Right ventricle myocardium inferior (tissue), 1 donor: ENCODE measurements around the gene TMEM100. TPM values are rescaled to one million over a fixed set of nuclear protein-coding genes. Genes with fewer than 3 reads are reported as not detected.
A peak's percentile ranks its signal among the peaks of the same experiment; 100 is the strongest.

Experiments used
- ATAC-seq: fragments of 200-7000 bp; cut with Tn5 transposase; one replicate; pipeline ENCODE4 v1.9.1; 2020; ENCODE audit warnings: mild to moderate bottlenecking, moderate library complexity
- DNase-seq: peaks from one replicate; pipeline ENCODE4 v3.0.0; 2021; ENCODE audit errors: missing footprints
- intact Hi-C: fragments of 100-400 bp; cut with DNase I; formaldehyde crosslinking; loops from one replicate; pipeline ENCODE4 v1.11.0; 2022
- total RNA-seq: library from RNA; stranded (reverse); fragmentation: NEBNext Ultra II Directional; extraction: Animal tissue kit (Norgen Biotek cat#: 25700); gene quantifications from one replicate; pipeline ENCODE4 v1.2.1, GENCODE V29; 2021
- donor health status: DM: no; HTN: yes; CAD: no; lungs with severe emphysema.

The TMEM100 gene
- total RNA-seq, 1 donor from 2014 or later = 17.0 TPM

DNA sequence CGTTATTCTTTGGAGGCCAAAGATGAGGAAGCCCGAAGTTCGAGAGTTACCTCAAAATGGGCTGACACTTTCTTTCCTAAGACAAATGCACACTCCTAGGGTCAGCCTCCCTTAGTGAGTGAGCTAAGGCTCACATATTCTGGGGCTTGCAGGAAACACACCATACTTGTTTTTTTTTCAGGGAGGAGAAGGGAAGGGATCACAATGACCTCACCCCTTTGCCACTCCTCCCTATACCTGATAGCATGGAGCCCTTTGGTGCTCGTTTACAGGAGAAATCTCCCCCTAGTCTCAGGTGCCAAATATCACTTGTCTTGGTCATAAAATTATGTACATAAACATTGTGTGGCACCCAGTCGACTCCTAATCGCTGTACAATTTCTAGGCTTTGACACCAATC, 4.6 kb upstream of the TMEM100 start:
- ATAC-seq (no peak), DNase-seq (no peak)
- intact Hi-C loops = loop anchor here (5.0 kb wide), 1 partner anchor 85 kb away; no protein-coding TSS in a partner anchor

DNA sequence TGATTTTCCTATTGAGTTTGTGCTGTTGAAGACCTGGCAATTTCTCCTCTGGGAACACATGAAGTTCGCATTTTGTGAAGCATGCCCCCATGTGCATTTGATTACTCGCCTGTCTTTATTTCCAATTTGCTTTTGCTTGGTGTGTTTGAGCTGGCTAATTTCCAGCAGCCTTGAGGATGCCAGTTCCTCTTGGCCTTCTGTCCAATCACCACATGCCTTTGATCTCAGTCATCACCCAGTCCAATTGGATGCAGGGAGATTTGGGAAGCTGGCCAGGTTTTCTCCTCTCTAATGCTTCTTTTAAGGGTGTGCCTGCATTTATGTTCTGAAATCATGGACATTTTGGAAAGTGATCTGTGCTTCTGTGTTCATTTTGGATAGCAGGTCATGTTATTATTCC, 3.8 kb upstream of the TMEM100 start:
- DNase-seq = no peak
- no peak for ATAC-seq

DNA sequence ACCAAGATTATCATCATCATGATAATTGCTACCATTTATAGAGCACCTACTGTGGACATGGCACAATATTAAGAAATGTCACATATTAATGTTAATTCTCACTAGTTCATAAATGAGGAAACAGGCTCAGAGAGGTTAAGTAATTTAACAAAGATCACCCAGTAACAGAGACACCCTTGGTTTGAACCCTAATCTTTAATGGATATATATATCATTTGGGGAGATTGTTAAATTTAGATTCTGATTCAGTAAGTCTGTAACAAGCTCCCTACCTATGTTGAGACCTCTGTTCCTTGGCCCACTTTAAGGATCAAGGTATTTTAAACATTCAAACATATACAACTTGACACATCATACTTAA, 804 bp upstream of the TMEM100 start:
- intact Hi-C loops = no loop called here
- ATAC-seq = no peak
- no peak for DNase-seq

More for the DNA sequence above, 3.8 kb upstream of the TMEM100 start:
- intact Hi-C loops = loop anchor here (5.0 kb wide), 1 partner anchor 86 kb away; no protein-coding TSS in a partner anchor

DNA sequence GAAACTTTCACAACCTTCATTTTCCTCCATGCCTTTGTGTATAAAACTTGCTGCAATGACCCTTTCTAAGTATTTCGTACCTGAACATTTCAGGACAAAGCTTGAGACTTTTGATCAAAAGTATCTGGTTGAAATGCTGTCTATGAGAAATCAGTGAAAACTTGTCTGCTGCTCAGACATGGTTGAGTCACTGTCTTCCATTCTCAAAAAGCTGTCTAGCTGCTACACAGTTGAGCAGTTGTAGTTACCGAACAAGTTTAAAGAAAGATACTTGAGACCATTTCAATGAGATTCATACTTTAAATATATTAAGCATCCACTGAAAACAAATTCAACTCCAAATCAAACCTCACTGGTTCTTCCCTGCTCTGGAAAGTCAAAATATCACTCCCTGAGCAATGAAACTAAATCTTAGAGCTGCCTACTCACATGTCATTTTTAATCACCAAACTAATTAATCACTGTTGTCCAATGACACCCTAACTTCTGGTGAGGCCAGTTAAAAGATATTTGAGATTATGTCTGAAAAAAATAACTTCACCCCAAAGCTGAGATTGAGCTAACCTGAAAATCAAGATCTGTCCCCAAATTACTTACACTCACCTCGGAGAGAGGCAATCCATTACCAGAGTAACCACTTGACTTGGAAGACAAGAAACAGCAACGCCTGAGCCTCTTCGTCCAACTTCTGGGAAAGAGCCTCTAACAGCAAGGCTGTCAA, 488 bp downstream of the TMEM100 start:
- DNase-seq = no peak
- intact Hi-C loops = no loop called here
- ATAC-seq = no peak

DNA sequence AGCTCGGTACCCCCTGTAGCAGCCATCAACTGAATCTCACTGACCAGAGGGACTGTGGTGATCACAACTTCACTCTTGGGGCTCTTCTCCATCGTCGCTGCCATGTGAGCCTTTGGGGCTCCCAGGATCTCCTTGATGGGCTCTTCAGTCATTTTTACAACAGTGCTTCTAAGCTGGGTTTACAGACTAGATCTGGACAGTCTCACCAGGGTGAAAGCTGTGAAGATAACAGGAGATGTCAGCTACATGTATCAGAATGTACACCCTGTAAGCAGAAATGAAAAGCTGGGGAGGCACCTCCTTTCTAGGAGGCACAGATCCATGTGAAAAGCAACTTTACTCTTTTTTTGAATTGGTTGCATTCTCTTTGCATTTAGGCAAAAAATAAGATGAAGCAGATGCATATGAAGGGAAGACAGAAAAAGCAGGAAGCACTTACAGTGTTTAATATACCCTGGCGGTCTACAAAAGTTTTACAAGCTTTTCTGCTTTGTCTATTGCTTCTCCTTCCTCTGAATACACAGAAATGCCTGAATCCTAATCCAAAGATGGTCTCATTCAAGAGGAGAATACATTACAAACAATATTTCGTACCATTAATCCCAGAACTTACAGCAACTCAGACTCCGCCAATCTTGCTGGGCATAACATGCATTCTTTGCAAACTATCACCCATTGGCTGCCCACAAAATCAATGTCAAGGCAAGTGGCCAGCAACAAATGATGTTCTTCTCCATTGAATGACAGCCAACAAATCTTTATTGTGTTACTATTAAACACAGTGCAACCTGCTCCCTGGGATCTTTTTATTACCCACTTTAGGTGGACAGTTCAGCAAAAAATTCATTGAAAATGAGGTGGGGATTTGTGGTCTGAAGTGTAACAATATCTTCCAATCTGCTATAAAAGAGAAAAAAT, 1.5 kb downstream of the TMEM100 start:
- intact Hi-C loops = no loop called here
- ATAC-seq = no peak
- DNase-seq = no peak

DNA sequence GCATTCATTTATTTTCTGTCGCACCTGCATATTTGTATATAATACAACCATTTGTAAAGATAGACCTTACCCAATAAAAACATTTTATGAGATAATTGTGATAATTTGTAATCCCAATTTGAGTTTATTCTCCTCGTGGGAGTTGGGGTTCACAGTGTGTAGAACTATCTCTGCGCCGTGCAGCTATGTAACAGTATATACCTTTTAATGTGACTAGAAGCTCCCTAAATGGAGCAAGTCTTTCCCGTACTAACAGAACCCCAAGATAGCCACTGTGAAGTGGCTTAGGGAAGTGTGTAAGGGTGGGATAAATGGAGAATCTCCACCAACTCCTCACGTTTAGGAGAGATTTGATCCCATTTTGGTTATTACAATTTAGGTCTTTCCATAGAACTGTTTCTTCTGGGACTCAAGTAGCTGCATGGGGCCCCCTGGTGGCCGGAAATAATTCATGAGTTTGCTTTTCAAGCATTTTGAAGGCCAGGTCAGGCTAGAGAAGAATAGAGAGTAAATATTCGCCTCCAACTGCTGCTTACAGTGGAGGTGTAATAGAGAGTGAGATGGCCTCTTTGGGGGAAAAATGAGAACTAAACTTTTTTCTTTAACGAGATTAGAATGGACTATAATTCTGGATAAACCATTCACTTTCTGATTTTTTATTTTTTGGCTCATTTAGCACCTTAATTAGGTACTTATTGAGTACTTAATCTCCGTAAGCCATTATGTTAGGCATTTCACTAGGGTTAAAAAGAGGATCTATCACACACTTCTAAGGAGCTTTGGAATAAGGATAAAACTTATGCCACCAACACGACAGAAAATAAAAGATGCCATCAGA, 4.5 kb downstream of the TMEM100 start:
- DNase-seq = peak; percentile 86
- intact Hi-C loops = loop anchor here (2.0 to 5.0 kb wide), 3 partner anchors 51 to 191 kb away; no protein-coding TSS in a partner anchor
- peak; percentile 51 for ATAC-seq

DNA sequence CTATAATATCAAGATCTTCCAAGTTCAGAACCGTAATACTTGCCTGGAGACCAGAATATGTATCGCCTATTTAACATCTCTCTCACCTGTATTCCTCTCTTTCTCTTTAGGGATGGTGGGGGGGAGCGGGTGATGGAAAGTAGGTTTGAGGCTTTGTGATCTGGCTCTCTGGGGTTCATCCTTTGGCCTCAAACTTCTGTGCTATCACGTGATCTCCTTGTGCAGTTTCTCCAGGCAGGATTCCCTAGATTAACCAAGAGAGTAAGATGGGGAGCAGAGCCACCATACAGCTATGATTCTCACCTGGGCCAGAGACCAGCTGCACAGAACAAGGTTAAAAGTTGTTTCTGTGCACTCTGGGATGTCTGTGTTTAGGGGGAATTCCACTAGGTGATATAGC, 5.2 kb downstream of the TMEM100 start:
- intact Hi-C loops = loop anchor here (5.0 kb wide), 1 partner anchor 50 kb away; no protein-coding TSS in a partner anchor
- no peak for DNase-seq
- ATAC-seq = no peak

DNA sequence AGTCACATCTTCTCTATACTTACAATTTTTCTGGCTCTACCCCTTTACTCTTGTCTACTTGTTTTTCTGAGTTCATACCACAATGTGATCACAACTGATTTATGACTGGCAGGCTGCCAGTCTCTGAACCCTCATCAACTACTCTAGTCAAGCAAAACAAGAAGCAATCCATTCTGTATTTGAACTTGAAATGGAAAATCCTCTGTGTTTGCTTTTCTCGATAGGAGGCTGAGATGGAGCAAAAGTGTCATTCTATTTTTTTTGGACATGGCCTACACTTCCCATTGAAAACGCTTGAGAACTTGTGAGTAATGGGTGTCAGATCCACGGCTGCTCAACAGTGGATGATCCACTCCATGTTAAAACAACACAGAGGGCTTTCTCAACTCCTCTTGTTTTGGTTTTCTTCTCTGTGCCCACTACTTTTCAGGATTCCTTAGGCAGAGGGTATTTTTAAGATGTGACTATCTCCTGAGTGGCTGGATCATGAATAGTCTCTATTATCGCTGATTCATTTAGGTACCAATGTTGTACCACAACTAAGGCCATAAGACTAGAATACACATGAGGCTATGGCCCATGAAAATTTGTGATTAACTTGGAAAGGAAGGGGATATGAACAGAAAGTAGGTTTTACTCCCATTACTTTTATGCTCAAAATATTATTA, 11.7 kb downstream of the TMEM100 start:
- no peak for DNase-seq
- intact Hi-C loops = no loop called here
- ATAC-seq = no peak

DNA sequence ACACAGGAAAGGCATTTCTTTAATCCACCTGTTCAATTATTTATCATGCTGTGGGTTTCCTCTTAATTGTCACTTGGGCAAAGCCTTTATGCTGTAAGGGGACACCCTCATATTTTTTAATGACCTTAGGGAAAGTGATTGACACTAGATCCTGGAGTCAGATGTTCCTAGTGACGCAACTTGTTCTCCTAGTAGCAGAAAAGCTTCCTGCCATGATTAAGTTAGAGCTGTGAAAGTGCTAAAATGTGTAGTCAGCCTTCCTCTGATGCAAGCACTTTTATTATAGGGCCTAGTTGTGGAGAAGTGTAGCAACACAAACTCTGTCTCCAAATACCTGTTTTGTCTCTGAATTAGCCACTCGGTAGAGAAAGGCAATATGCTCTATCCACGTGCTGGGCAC, 12.3 kb downstream of the TMEM100 start:
- intact Hi-C loops = no loop called here
- no peak for DNase-seq
- ATAC-seq = no peak

DNA sequence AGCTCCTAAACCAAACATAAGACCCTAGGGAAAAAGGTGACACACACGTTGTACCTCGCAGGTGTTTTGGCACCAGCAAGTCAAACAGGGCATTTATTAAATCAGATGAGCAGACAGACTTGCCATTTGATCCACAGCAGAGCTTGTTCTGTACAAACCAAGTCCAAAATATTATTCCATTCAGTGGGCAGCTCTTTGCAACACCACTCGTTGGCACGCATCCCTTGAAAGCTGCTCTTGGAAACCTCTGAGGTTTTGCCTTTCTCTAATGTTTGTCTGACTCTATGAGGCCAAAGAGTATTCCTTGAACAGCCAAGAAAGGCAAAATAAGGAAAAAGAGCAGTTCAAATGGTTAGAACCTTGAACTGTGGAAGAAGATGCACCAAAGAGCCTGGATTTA, 12.7 kb downstream of the TMEM100 start:
- intact Hi-C loops = no loop called here
- ATAC-seq (no peak), DNase-seq (no peak)

DNA sequence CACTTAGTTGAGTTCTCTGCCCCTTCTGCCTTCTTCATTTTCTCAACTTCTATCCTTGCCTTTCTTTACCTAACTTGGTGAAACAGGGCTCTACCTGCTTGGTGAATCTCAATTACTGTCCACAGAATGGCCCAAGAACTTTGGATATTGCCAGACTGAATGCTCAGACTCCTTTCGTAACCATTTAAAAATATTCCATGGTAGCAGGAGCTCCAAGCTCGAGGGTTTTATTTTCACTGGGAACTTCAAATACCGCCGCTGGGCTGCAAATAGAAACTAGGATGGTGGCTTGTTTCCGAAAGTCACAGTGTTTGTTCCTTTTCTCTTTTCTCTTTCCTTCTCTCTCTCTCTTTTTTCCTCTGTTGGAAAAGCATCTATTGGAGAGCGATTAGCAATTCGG, 13.2 kb downstream of the TMEM100 start:
- intact Hi-C loops = no loop called here
- ATAC-seq = no peak

DNA sequence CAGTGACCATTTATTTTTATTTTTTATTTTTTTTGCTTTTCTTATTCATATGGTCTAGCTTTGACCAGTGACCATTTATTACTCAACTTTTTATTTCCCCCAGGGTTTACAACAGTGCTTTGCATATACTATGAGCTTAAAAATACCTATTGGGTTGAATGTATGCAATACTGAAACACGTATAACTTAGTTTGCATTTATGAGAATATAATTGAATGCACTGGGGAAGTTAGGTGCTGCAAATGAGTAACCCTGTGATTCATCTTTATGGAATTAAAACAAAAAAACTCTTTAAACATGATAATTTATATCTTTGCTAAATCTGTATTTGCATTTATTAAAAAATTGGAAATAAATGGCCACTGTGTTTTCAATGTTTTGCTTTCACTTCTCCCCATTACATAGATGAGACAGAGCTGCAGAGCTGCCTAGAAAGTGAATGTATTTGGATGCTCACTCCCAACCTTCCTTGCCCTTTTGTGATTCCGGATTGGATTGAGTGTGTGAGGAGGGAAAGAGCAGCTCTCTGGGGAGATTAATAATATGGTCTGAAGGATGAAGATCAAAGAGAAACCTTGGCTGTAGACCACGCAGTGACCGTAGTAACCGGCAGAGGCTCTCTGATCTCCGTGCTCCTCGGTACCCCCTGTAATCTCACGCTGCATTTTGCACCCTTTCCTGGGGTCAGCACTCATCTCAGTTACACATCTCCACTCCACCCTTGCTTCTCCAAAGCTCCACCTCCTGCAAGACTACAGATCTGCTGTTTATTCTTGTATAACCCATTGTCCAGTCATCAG, 14.3 kb downstream of the TMEM100 start:
- DNase-seq = no peak
- intact Hi-C loops = no loop called here
- ATAC-seq = no peak

More for the DNA sequence above, 13.2 kb downstream of the TMEM100 start:
- no peak for DNase-seq

DNA sequence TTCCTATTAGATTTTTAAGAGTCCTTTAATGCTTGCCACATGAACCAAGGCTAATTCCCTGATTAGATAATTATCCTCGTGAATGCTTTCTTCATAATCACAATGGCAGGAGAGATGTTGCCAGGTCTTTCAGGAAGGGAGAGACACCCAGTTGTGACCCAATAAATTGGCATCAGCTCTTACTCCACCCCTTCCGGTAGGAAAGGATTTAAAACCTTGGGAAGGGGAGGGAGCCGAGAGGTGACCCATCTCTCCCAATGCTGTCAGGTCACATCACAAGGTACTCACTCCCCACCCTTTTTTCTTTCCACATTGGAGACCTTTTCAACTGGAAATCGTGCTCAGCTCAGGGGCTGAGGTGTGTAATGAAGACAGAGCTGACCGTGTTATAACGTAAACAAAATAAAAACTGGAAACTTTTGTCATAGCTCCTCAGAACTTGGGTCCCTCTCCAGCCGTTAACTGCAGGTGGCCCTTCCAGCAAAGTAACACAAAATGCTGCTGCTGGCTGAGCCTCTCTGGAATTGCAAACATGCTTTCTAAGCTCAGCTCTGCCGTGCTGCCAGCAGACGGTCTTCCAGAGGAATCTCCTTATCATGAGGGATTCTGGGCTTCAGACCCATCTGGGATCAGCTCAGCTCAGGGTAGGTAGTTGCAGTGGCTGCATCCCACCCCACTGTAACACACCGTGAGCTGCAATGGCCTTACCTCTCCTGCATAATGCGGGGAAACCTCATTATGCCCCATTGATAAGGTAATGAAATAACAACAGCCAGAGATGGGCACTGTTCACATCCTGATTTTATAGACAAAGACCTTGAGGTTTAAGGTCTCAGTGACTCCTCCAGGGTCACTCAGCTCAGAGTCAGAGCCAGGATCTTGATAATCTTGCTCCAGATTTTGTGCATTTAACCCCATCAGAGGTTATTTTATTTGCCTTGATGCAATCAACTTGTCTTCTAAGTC, 15.6 kb downstream of the TMEM100 start:
- ATAC-seq (no peak), DNase-seq (no peak)
- intact Hi-C loops = no loop called here

DNA sequence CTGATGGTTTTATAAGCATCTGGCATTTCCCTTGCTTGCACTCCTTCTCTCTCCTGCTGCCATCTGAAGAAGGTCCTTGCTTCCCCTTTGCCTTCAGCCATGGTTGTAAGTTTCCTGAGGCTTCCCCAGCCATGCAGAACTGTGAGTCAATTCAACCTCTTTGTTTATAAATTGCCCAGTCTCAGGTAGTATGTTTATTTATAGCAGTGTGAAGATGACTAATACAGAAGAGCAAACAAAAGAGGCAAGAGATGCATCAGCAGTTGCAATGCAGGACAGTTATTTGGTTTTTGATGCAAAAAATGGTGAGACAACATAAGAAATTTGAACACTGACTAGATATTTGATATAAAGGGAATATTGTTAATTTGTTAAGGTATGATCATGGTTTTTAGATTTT, 16.8 kb downstream of the TMEM100 start:
- ATAC-seq (no peak), DNase-seq (no peak)
- intact Hi-C loops = no loop called here

DNA sequence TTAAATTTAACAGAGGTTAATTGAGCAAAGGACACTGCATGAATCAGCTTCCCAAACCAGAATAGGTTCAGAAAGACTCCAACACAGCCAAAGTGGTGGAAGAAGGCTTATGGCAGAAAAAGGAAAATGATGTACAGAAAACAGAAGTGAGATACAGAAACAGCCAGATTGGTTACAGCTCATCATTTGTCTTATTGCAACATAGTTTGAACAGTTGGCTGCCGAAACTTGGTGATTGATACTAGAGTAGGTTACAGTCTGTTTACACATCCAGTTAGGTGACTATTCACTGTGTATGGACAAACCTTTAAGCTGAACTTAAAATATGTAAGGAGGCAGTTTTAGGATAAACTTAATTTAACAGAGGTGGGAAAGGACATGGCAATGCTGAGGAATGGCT, 18.3 kb downstream of the TMEM100 start:
- DNase-seq (no peak), ATAC-seq (no peak)
- intact Hi-C loops = no loop called here

DNA sequence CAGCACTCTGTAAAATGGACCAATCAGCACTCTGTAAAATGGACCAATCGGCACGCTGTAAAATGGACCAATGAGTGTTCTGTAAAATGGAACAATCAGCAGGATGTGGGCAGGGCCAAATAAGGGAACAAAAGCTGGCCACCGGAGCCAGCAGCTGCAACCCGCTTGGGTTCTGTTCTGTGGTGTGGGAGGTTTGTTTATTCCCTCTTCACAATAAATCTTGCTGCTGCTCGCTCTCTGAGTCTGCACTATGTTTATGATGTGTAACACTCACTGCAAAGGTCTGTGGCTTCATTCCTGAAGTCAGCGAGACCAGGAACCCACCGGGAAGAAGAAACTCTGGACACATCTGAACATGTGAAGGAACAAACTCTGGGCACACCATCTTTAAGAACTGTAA, 20.5 kb downstream of the TMEM100 start:
- intact Hi-C loops = no loop called here
- ATAC-seq (no peak), DNase-seq (no peak)
